LNCaP clone FGC (cell line): ENCODE results near the gene NUDC.
A peak's percentile ranks its signal among the peaks of the same experiment; 100 is the strongest.
"Not testable (repeated sequence)": the region's sequence is repeated elsewhere in the genome, so short reads cannot be mapped to it uniquely, and the experiment has no call there.

ENCODE experiments used
- DNase-seq: peaks from one replicate; pipeline ENCODE4 v3.0.0-alpha.2; 2011; ENCODE audit warnings: low read depth
- H3K4me3 ChIP-seq: 2 replicates; pipeline ENCODE4 v1.5.1; 2011; ENCODE audit warnings: mild to moderate bottlenecking, low read depth, low read length, control low read depth
- CTCF ChIP-seq: IDR thresholded peaks from 2 replicates; pipeline ENCODE4 v1.5.1; 2012; ENCODE audit warnings: mild to moderate bottlenecking; ENCODE audit not compliant: control insufficient read depth, insufficient read depth; ENCODE audit errors: extremely low read depth

Gene NUDC

GRCh38 chr1:26983863-26984262 is 62.3 kb downstream of the NUDC start:
- no peak for DNase-seq
- no peak for TF ChIP-seq CTCF

GRCh38 chr1:26984291-26984690 is 62.7 kb downstream of the NUDC start:
- TF ChIP-seq CTCF, result no peak
- H3K4me3 ChIP-seq, result no peak overlapping the region
- no peak for DNase-seq

More at GRCh38 chr1:26983863-26984262, 62.3 kb downstream of the NUDC start:
- no peak overlapping the region for H3K4me3 ChIP-seq

- H3K4me3 ChIP-seq, result no peak overlapping the region
- no peak for TF ChIP-seq CTCF
- no peak for DNase-seq
Measured at GRCh38 chr1:26986658-26987057, 65.1 kb downstream of the NUDC start.

GRCh38 chr1:26989403-26990109 is 68.0 kb downstream of the NUDC start:
- not testable (repeated sequence) for DNase-seq, H3K4me3 ChIP-seq

GRCh38 chr1:26991310-26992116 is 70.0 kb downstream of the NUDC start:
- TF ChIP-seq CTCF, result no peak
- no peak for DNase-seq
- no peak overlapping the region for H3K4me3 ChIP-seq

GRCh38 chr1:26993237-26994019 is 71.9 kb downstream of the NUDC start, which contains the start of gene TRNP1:
Gene TRNP1 (plus strand): TSS chr1:26993692. CDS start chr1:26993787, 95 bp downstream.
- TF ChIP-seq CTCF, result no peak
- peak within 1 kb of the TSS; percentile 59 for H3K4me3 ChIP-seq
- DNase-seq, result no peak
